Mesothelial cell of epicardium (in vitro differentiated cells): ENCODE data around the gene FAM83D. TPM values are rescaled to one million over a fixed set of nuclear protein-coding genes. Genes with fewer than 3 reads are reported as not detected.

Experiments
- DNase-seq, 2 experiments: peaks; one replicate each; pipeline ENCODE4 v3.0.0; 2021; ENCODE audit warnings: low spot score in 2 of 2; ENCODE audit not compliant: unreplicated experiment in 2 of 2
- H3K27ac Mint-ChIP-seq: 2 replicates; pipeline ENCODE4 v1.8.0; 2021; ENCODE audit warnings: mixed read lengths
- H3K27me3 Mint-ChIP-seq: 2 replicates; pipeline ENCODE4 v1.8.0; 2021; ENCODE audit warnings: low read depth, mixed read lengths
- H3K36me3 Mint-ChIP-seq: 2 replicates; pipeline ENCODE4 v1.8.0; 2021; ENCODE audit warnings: mixed read lengths
- H3K4me1 Mint-ChIP-seq: 2 replicates; pipeline ENCODE4 v1.8.0; 2021; ENCODE audit warnings: mixed read lengths
- H3K4me3 Mint-ChIP-seq: 2 replicates; pipeline ENCODE4 v1.8.0; 2021; ENCODE audit warnings: mild to moderate bottlenecking, moderate library complexity, mixed read lengths
- H3K9me3 Mint-ChIP-seq: 2 replicates; pipeline ENCODE4 v1.8.0; 2021; ENCODE audit warnings: mixed read lengths
- CTCF ChIP-seq: fragments of 200-600 bp; sonication (generic); IDR thresholded peaks from one replicate; pipeline ENCODE4 v1.5.0; 2021; ENCODE audit warnings: antibody characterized with exemption; ENCODE audit not compliant: unreplicated experiment
- total RNA-seq: library from RNA; stranded (reverse); gene quantifications from 3 replicates; pipeline ENCODE4 v1.2.1, GENCODE V29; 2021

FAM83D gene
- 10.2 to 11.5 TPM (median 10.8 TPM) in 3 replicates for total RNA-seq

- Mint-ChIP-seq H3K9me3 (no peaks in the 10 kb centered on the region), H3K4me3 (peak within 1 kb of the TSS; percentile 83), H3K4me1 (peaks cover 15% of the 10 kb centered on the region), H3K36me3 (no peaks in the 10 kb centered on the region), H3K27me3 (peaks cover 7% of the 10 kb centered on the region), H3K27ac (peak within 1 kb of the TSS; percentile 23)
- TF ChIP-seq CTCF = no peak
- DNase-seq = peak; percentile 86 to 91
These were observed at the start of gene FAM83D for GRCh38 chr20:38926142-38926933. TSS of gene FAM83D (plus strand) at chr20:38926417. CDS start at chr20:38926443, 26 bp downstream.

- no peak overlapping the region for H3K27ac Mint-ChIP-seq
- DNase-seq = no peak
- H3K36me3 Mint-ChIP-seq = no peaks in the 10 kb centered on the region
- H3K4me1 Mint-ChIP-seq = peaks cover 3% of the 10 kb centered on the region
- no peak overlapping the region for H3K4me3 Mint-ChIP-seq
- peaks cover 52% of the 10 kb centered on the region for H3K27me3 Mint-ChIP-seq
- no peaks in the 10 kb centered on the region for H3K9me3 Mint-ChIP-seq
- TF ChIP-seq CTCF = no peak
These were observed 48.7 kb upstream of the FAM83D start for GRCh38 chr20:38877483-38877882.

GRCh38 chr20:38878866-38879265 is 47.4 kb upstream of the FAM83D start:
- Mint-ChIP-seq H3K4me1 (peaks cover 3% of the 10 kb centered on the region), H3K27ac (no peak overlapping the region), H3K9me3 (no peaks in the 10 kb centered on the region)

GRCh38 chr20:38880952-38881735 is 45.1 kb upstream of the FAM83D start:
- TF ChIP-seq CTCF = no peak
- Mint-ChIP-seq H3K27me3 (peaks cover 40% of the 10 kb centered on the region), H3K27ac (no peak overlapping the region), H3K36me3 (no peaks in the 10 kb centered on the region), H3K4me1 (no peaks in the 10 kb centered on the region), H3K4me3 (no peak overlapping the region), H3K9me3 (no peaks in the 10 kb centered on the region)
- no peak for DNase-seq

More at GRCh38 chr20:38878866-38879265, 47.4 kb upstream of the FAM83D start:
- TF ChIP-seq CTCF = no peak
- DNase-seq = peak; percentile 45 to 65
- H3K36me3 Mint-ChIP-seq = no peaks in the 10 kb centered on the region
- peaks cover 46% of the 10 kb centered on the region for H3K27me3 Mint-ChIP-seq
- no peak overlapping the region for H3K4me3 Mint-ChIP-seq

- no peak for DNase-seq
- Mint-ChIP-seq H3K27ac (no peak overlapping the region), H3K4me1 (no peaks in the 10 kb centered on the region), H3K27me3 (peaks cover 43% of the 10 kb centered on the region), H3K4me3 (no peak overlapping the region), H3K9me3 (no peaks in the 10 kb centered on the region), H3K36me3 (no peaks in the 10 kb centered on the region)
- TF ChIP-seq CTCF = no peak
These were observed 44.3 kb upstream of the FAM83D start for GRCh38 chr20:38881806-38882440.
